Kidney (tissue), 14 donors: ENCODE measurements around the gene FAM204A. TPM values are rescaled to one million over a fixed set of nuclear protein-coding genes. Genes with fewer than 3 reads are reported as not detected.

Experiments
- DNase-seq, 5 donors: peaks; one replicate each; pipeline ENCODE4 v3.0.0-alpha.2; 2013 to 2020
- FAIRE-seq: peaks from 2 replicates; lab custom pipeline; 2012; peaks lifted over from hg19 to GRCh38; lab: Jason Lieb, UNC
- H3K27ac ChIP-seq, 2 donors: one replicate each; pipeline ENCODE4 v1.7.0; 2013; ENCODE audit warnings: low read depth in 2 of 2, low read length in 2 of 2, inconsistent platforms in 1 of 2
- H3K27me3 ChIP-seq: one replicate; pipeline ENCODE4 v1.7.1; 2013; ENCODE audit warnings: low read length, inconsistent platforms; ENCODE audit not compliant: control insufficient read depth, insufficient read depth
- H3K36me3 ChIP-seq, 3 donors: one replicate each; pipeline versions ENCODE4 v1.7.0 to v1.7.1; 2013; ENCODE audit warnings: low read length in 3 of 3, control low read depth in 1 of 3, inconsistent platforms in 1 of 3; ENCODE audit not compliant: insufficient read depth in 3 of 3, control insufficient read depth in 2 of 3
- H3K4me1 ChIP-seq, 3 donors: one replicate each; pipeline versions ENCODE4 v1.7.0 to v1.7.1; 2013; ENCODE audit warnings: low read length in 3 of 3, inconsistent platforms in 1 of 3, low read depth in 1 of 3; ENCODE audit not compliant: control insufficient read depth in 2 of 3, insufficient read depth in 2 of 3
- H3K4me3 ChIP-seq, 3 donors: one replicate each; pipeline versions ENCODE4 v1.7.0 to v1.8.1; 2013; ENCODE audit warnings: low read length in 3 of 3, control low read depth in 1 of 3, inconsistent platforms in 1 of 3
- H3K9ac ChIP-seq, 3 donors: one replicate each; pipeline versions ENCODE4 v1.7.0 to v1.7.1; 2013; ENCODE audit warnings: low read length in 3 of 3, control low read depth in 1 of 3, inconsistent platforms in 1 of 3
- H3K9me3 ChIP-seq, 3 donors: one replicate each; pipeline versions ENCODE4 v1.7.0 to v1.7.1; 2013; ENCODE audit warnings: low read length in 3 of 3, control low read depth in 1 of 3, inconsistent platforms in 1 of 3; ENCODE audit not compliant: control insufficient read depth in 2 of 3, insufficient read depth in 1 of 3
- intact Hi-C: fragments of 100-400 bp; cut with DNase I; formaldehyde crosslinking; loops from one replicate; pipeline ENCODE4 v1.11.1; 2022
- polyA plus RNA-seq: library from polyadenylated mRNA; stranded (reverse); fragments of 350-450 nt; fragmentation: Illumina TruSeq; extraction: RNeasy Lipid Tissue Mini Kit (QIAGEN cat#74804); gene quantifications from one replicate; pipeline ENCODE4 v1.2.3, GENCODE V29; 2014; ENCODE audit warnings: low read depth, low replicate concordance; ENCODE audit not compliant: insufficient read depth
- total RNA-seq: library from RNA; stranded (reverse); fragmentation: NEBNext Ultra II Directional; extraction: Animal tissue kit (Norgen Biotek cat#: 25700); gene quantifications from one replicate; pipeline ENCODE4 v1.2.1, GENCODE V29; 2021
- TF ChIP-seq, protein P1 (sequence below): IDR thresholded peaks from 3 replicates; pipeline ENCODE4 v1.5.1; 2012; ENCODE audit warnings: mild to moderate bottlenecking, moderate library complexity, borderline replicate concordance; ENCODE audit not compliant: insufficient read depth; ENCODE audit errors: extremely low read depth
- donor health status: control.
- donor health status: control.
- donor health status: control.
- donor health status: control.
- donor health status: control.
- donor health status: DM: yes; HTN: yes; CAD: no.
- donor health status: Normal renal cell carcinoma (clear cell type).

The FAM204A gene
- total and polyA plus RNA-seq, 2 donors from 2014 or later = 40.2 to 70.6 TPM

DNA sequence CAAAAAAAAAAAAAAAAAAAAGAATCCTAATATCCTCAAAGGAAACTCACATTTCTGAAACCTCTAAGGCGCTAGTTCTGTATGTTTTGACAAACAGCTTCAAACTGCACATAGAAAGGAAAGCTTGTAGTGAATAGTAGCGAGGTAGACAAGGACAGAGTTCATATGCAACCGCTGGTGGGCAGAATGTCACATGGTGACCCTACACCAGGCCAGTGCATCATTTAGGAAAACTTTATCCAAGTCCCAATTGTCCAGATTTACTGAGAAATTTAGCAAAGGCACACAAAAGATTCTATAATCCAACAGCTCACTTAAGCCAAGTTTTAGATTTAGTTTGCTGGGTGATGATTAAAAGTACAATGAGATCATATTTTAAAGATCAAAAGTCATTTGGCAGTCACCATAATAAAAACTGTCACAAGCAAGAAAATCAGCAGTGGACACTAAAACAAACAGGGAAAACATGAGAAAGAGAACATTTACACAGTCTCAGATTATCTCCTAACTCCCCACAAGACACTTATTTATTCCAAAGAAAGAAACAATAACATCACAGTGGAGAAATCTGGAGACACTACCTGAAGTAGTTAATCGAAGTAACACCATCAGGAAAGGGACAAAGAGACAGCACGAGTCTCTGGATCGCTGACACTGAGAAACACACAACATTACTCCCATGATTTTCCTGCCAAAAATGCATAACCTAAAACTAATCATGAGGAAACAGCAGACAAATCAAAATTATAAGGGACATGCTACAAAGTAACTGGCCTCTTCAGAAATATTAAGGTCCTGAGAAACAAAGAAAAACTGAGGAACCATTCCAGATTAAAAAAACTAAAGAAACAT, 20.2 kb downstream of the FAM204A start:
- FAIRE-seq (no peak), DNase-seq (no peak)
- Histone ChIP-seq H3K9ac (no peak overlapping the region), H3K36me3 (peaks cover 0 to 16% (median 13%) of the 10 kb centered on the region in 3 donors), H3K4me3 (no peak overlapping the region), H3K9me3 (no peaks in the 10 kb centered on the region), H3K4me1 (peaks cover 0 to 4% (median 0%) of the 10 kb centered on the region in 3 donors), H3K27ac (no peak overlapping the region), H3K27me3 (no peaks in the 10 kb centered on the region)
- TF ChIP-seq, protein P1, sequence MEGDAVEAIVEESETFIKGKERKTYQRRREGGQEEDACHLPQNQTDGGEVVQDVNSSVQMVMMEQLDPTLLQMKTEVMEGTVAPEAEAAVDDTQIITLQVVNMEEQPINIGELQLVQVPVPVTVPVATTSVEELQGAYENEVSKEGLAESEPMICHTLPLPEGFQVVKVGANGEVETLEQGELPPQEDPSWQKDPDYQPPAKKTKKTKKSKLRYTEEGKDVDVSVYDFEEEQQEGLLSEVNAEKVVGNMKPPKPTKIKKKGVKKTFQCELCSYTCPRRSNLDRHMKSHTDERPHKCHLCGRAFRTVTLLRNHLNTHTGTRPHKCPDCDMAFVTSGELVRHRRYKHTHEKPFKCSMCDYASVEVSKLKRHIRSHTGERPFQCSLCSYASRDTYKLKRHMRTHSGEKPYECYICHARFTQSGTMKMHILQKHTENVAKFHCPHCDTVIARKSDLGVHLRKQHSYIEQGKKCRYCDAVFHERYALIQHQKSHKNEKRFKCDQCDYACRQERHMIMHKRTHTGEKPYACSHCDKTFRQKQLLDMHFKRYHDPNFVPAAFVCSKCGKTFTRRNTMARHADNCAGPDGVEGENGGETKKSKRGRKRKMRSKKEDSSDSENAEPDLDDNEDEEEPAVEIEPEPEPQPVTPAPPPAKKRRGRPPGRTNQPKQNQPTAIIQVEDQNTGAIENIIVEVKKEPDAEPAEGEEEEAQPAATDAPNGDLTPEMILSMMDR = no peak
- intact Hi-C loops = no loop called here

DNA sequence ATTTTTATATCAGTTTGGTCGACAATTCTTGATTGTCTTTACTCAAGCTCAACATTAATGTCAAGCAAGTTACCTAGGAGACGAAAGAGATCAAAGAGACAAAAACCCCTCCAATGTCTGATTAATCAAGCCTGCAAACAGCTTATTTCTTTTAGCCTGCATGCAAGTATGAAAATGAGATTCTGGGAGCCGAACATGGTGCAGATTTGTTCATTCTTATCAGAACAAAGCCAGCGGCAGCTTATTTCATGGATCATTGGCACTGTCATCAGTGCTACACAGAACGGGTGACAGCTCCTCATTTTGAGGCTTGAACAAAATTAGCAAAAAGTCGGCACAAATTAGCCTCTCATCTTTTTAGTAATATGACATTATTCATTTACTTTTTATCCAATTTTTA, 26.5 kb downstream of the FAM204A start:
- Histone ChIP-seq H3K9me3 (no peaks in the 10 kb centered on the region), H3K27ac (no peak overlapping the region), H3K9ac (no peak overlapping the region), H3K27me3 (no peaks in the 10 kb centered on the region), H3K36me3 (peaks cover 0 to 9% (median 6%) of the 10 kb centered on the region in 3 donors), H3K4me3 (no peak overlapping the region), H3K4me1 (peaks cover 0 to 4% (median 0%) of the 10 kb centered on the region in 3 donors)
- TF ChIP-seq, protein P1 = no peak
- intact Hi-C loops = no loop called here
- DNase-seq = peak in 2 of 5 donors; percentile 24 to 31
- no peak for FAIRE-seq

DNA sequence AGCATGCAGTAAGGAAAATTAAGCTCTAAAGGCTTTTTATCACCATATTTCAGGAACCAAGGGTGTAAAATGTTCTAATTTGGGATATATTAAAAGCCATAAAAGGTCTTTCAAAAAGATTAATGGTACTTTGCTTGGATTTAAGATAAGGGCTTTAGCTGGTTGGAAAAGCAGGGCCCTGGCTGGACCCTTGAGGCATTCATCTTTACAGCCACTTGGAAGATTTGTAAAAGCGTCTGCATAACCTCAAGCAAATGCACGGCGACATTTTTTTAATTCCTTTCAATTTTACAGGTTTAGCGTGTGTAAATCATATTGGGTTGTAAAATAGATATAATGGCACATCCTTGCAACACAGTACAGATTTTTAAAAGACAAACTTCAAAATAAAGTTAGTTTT, 27.2 kb downstream of the FAM204A start:
- peaks cover 0 to 4% (median 0%) of the 10 kb centered on the region in 3 donors for H3K4me1 ChIP-seq
- no peak overlapping the region for H3K4me3 ChIP-seq
- DNase-seq (peak in 1 of 5 donors; percentile 13), FAIRE-seq (no peak)
- no peaks in the 10 kb centered on the region for H3K27me3 ChIP-seq
- intact Hi-C loops = no loop called here
- TF ChIP-seq, protein P1 = no peak
- peaks cover 0 to 6% (median 6%) of the 10 kb centered on the region in 3 donors for H3K36me3 ChIP-seq
- H3K9me3 ChIP-seq = no peaks in the 10 kb centered on the region
- H3K27ac ChIP-seq = no peak overlapping the region
- H3K9ac ChIP-seq = no peak overlapping the region
